ENCODE results near the gene MKRN2.

- TF ChIP-seq EZH2 (IDR thresholded peaks at IDR 0.05; ENCODE audit: insufficient read depth, poor library complexity, severe bottlenecking) (no peak), EZH2phosphoT487 (IDR thresholded peaks at IDR 0.05; ENCODE audit: insufficient read depth, low read depth) (no peak)
Observed at GRCh38 chr3:12612514-12613226, 55.8 kb downstream of the MKRN2 start.
